Activated B cell treated with CpG ODN at 0.5 μM for 24 hours (primary cell): Measurements from ENCODE around the gene P2RX3. TPM values are rescaled to one million over a fixed set of nuclear protein-coding genes. Genes with fewer than 3 reads are reported as not detected.

Source experiments
- ATAC-seq: fragments of 200-7000 bp; cut with Tn5 transposase; one replicate; pipeline ENCODE4 v1.10.0; 2021; ENCODE audit warnings: low read depth, mild to moderate bottlenecking, moderate library complexity
- CTCF ChIA-PET: fragments of 350-600 bp; sonication (Branson Sonifier 250); formaldehyde crosslinking; loops from one replicate; lab custom pipeline; 2021; ENCODE audit warnings: antibody characterized with exemption; lab: Charles Lee
- POLR2A ChIA-PET: fragments of 350-600 bp; sonication (Branson Sonifier 250); formaldehyde crosslinking; loops from one replicate; lab custom pipeline; 2021; ENCODE audit warnings: antibody characterized with exemption; lab: Charles Lee
- DNase-seq: peaks from one replicate; pipeline ENCODE4 v3.0.0; 2022
- H3K27ac Mint-ChIP-seq: one replicate; pipeline ENCODE4 v1.8.0; 2020; ENCODE audit warnings: mixed read lengths
- H3K27me3 Mint-ChIP-seq: one replicate; pipeline ENCODE4 v1.8.0; 2021; ENCODE audit warnings: mixed read lengths
- H3K36me3 Mint-ChIP-seq: one replicate; pipeline ENCODE4 v1.8.0; 2021; ENCODE audit warnings: low read depth, mixed read lengths
- H3K4me1 Mint-ChIP-seq: one replicate; pipeline ENCODE4 v1.8.0; 2021; ENCODE audit warnings: mixed read lengths
- H3K4me3 Mint-ChIP-seq: one replicate; pipeline ENCODE4 v1.8.0; 2020; ENCODE audit warnings: mild to moderate bottlenecking, mixed read lengths
- H3K9me3 Mint-ChIP-seq: one replicate; pipeline ENCODE4 v1.8.0; 2020; ENCODE audit warnings: mixed read lengths
- intact Hi-C: fragments of 100-400 bp; cut with micrococcal nuclease; formaldehyde crosslinking; loops from one replicate; pipeline ENCODE4 v1.15.1; 2024
- total RNA-seq: library from RNA; stranded (reverse); gene quantifications from 2 replicates; pipeline ENCODE4 v1.2.3, GENCODE V29; 2022
- TF ChIP-seq, protein P1 (sequence below): fragments of 200-600 bp; IDR thresholded peaks from one replicate; pipeline ENCODE4 v1.8.0; 2022; ENCODE audit warnings: antibody characterized with exemption, mild to moderate bottlenecking

The P2RX3 gene
- total RNA-seq, 1 donor from 2014 or later, result not detected

DNA sequence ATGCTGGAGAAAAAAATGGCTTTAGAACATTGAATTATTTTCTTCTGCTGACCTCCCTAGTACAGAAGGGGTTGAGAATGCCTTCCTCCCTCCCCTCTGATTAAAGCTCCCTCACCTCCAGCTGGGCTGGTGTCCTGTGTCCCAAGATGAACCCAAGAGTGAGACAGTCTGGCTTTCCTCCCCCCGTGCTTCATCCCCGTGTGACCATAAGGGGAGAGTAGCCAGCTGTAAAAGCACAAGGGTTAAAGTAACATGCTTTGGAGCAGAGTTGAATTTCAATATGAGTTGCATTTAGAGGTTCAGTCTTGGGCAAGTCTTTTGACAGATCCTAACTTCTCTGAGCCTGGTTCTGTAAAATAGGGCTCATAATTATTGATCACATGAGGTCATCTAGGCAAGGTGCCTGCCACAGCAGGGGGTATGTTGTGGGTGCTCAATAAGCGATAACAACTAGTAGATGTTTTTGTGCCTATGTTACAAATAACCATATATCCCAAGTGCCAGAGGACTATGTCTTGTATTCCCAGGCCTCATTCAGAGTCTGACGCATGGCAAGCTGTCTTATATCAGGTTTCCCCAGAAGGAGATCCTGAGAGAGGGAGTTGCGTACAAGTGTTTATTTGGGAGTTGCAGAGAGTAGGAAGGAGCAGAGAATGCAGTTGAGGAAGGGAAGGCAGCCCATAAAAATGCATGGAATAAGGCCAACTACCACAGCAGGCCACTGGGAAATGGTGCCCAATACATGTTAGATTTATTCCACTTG, 48.2 kb downstream of the P2RX3 start:
- Mint-ChIP-seq H3K36me3 (no peaks in the 10 kb centered on the region), H3K27me3 (peaks cover 7% of the 10 kb centered on the region), H3K4me3 (no peak overlapping the region), H3K9me3 (no peaks in the 10 kb centered on the region), H3K4me1 (no peaks in the 10 kb centered on the region), H3K27ac (no peak overlapping the region)
- intact Hi-C loops, result no loop called here
- no peak for ATAC-seq
- TF ChIP-seq, protein P1, sequence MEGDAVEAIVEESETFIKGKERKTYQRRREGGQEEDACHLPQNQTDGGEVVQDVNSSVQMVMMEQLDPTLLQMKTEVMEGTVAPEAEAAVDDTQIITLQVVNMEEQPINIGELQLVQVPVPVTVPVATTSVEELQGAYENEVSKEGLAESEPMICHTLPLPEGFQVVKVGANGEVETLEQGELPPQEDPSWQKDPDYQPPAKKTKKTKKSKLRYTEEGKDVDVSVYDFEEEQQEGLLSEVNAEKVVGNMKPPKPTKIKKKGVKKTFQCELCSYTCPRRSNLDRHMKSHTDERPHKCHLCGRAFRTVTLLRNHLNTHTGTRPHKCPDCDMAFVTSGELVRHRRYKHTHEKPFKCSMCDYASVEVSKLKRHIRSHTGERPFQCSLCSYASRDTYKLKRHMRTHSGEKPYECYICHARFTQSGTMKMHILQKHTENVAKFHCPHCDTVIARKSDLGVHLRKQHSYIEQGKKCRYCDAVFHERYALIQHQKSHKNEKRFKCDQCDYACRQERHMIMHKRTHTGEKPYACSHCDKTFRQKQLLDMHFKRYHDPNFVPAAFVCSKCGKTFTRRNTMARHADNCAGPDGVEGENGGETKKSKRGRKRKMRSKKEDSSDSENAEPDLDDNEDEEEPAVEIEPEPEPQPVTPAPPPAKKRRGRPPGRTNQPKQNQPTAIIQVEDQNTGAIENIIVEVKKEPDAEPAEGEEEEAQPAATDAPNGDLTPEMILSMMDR, result no peak
- ChIA-PET POLR2A (no interaction called here), CTCF (no interaction called here)
- DNase-seq, result no peak

DNA sequence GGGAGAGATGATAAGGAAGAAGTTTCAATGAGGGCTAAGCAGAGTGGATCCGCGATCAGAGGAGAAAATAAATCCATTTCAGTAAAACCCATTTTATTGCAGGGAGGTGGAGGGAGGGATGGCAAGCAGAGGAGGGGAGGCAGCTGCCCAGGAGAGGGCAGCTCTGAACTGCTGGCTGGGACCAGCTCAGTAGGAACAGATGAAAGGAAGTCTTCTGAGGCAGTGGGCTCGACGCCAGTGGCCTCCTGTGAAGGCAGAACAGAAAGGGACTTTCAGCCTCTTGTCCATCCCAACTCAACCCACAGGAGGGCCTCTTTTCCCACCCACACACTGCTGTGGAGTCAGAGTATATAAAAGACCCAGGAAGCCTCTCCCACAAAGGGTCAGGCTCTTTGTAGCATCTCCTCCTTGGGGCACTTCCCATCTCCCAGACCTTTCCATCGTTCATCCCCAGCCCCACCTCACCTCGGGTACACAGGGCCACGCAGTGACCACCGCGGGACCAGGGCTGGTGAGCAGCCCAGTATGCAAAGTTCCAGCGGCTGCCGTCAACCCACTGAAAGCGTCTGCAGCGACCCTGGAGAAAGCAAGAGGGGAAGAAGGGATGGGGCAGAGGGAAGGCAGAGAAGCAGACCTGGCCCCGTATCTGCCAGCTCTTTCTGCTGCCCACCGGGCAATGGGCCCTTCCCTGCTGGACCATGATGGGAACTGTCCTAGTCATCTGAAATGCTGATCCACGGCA, 49.3 kb downstream of the P2RX3 start:
- DNase-seq (no peak), ATAC-seq (no peak)
- intact Hi-C loops, result no loop called here
- ChIA-PET POLR2A (interaction anchor here (1.0 kb wide), 1 partner anchor 21 kb away, joined by 3 read pairs; no protein-coding TSS in a partner anchor), CTCF (no interaction called here)
- Mint-ChIP-seq H3K36me3 (no peaks in the 10 kb centered on the region), H3K27me3 (peaks cover 3% of the 10 kb centered on the region), H3K4me3 (no peak overlapping the region), H3K9me3 (no peaks in the 10 kb centered on the region), H3K4me1 (no peaks in the 10 kb centered on the region), H3K27ac (no peak overlapping the region)
- TF ChIP-seq, protein P1, result no peak

DNA sequence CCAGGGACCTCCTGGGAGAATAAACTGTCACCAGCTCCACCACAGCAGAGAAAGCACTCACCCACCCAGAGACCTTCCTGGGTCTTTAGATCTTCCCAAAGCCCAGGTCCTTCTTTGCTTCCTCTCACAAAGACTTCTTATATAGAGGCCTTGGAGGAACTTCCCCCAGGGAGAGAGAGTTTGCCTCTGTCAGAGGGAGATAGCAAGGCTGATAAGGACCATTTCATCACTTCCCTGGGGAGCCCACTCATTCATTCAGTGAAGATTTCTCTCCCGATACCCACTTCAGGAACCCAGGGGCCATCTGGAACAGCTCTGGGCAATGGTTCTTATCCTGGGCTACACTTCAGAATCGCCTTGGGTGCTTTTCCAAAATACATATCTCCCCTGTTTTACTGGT, 52.4 kb downstream of the P2RX3 start, which contains the start of gene PRG2:
Gene PRG2, minus strand, starts transcription at position 116 of the 400 bp plus-strand sequence. CDS start 706 bp downstream, outside the sequence.
- Mint-ChIP-seq H3K9me3 (no peaks in the 10 kb centered on the region), H3K27ac (no peak within 1 kb of the TSS)
- DNase-seq, result no peak

DNA sequence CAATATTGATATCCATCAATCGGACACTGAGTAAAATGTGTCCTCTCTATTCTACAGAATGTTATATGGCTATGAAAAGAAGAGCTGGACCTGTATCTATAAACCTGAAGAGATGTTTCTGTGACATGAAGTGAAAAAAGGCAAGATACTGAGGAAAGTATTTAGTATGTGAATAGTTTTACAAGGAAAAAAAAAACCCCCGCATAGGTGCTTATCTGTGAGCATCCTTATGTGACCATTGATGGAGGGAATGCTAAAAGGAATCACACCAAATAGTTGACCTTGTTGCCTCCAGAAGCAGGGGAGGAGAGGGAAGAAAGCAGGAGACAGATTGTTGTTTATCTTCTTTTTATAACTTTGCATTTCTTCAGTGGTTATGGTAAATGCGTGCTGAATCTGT, 53.0 kb downstream of the P2RX3 start:
- POLR2A ChIA-PET, result no interaction called here
- H3K27me3 Mint-ChIP-seq, result no peaks in the 10 kb centered on the region
- no peak overlapping the region for H3K4me3 Mint-ChIP-seq
- CTCF ChIA-PET, result no interaction called here
- no peaks in the 10 kb centered on the region for H3K36me3 Mint-ChIP-seq
- no peak for ATAC-seq
- H3K27ac Mint-ChIP-seq, result no peak overlapping the region
- H3K4me1 Mint-ChIP-seq, result no peaks in the 10 kb centered on the region
- TF ChIP-seq, protein P1, result no peak
- no peak for DNase-seq
- intact Hi-C loops, result no loop called here
- no peaks in the 10 kb centered on the region for H3K9me3 Mint-ChIP-seq

More for the DNA sequence above, 52.4 kb downstream of the P2RX3 start, which contains the start of gene PRG2:
- ChIA-PET POLR2A (no interaction called here), CTCF (no interaction called here)
- intact Hi-C loops, result no loop called here
- H3K36me3 Mint-ChIP-seq, result no peaks in the 10 kb centered on the region
- no peak within 1 kb of the TSS for H3K4me3 Mint-ChIP-seq
- TF ChIP-seq, protein P1, result no peak
- no peaks in the 10 kb centered on the region for H3K4me1 Mint-ChIP-seq
- H3K27me3 Mint-ChIP-seq, result no peaks in the 10 kb centered on the region
- ATAC-seq, result no peak

DNA sequence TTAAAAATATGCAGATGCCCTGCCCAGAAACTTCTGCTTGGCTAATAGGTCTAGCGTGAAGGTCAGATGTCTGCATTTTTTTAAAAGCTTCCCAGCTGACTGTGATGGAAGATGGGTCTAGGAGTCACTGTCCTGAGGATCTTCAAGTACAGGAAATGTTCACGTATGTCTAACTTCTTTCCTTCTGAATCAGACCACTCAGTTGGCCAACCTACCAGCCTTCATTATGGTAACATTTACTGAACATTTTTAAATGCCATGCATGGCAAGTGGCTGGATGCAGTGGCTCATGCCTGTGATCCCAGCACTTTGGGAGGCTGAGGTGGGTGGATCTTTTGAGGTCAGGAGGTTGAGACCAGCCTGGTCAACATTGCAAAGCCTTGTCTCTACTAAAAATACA, 53.4 kb downstream of the P2RX3 start:
- Mint-ChIP-seq H3K27ac (no peak overlapping the region), H3K4me3 (no peak overlapping the region)
- CTCF ChIA-PET, result no interaction called here

More for the DNA sequence above, 53.4 kb downstream of the P2RX3 start:
- ATAC-seq (no peak), DNase-seq (no peak)
- H3K36me3 Mint-ChIP-seq, result no peaks in the 10 kb centered on the region
- intact Hi-C loops, result no loop called here
- POLR2A ChIA-PET, result interaction anchor here (0.6 kb wide), 1 partner anchor 11 kb away, joined by 3 read pairs; no protein-coding TSS in a partner anchor
- no peaks in the 10 kb centered on the region for H3K27me3 Mint-ChIP-seq
- no peaks in the 10 kb centered on the region for H3K4me1 Mint-ChIP-seq
- H3K9me3 Mint-ChIP-seq, result no peaks in the 10 kb centered on the region
- TF ChIP-seq, protein P1, result no peak
